Central memory CD8-positive, alpha-beta T cell (primary cell): ENCODE results near the gene SMAD5.

Source experiments
- ATAC-seq: fragments of 150-1000 bp; cut with Tn5 transposase; replicated peaks from 2 replicates; pipeline ENCODE4 v1.10.0; 2022; ENCODE audit warnings: mild to moderate bottlenecking, moderate FRiP score, moderate number of reproducible peaks; ENCODE audit not compliant: poor library complexity, severe bottlenecking; ENCODE audit errors: extremely low read depth
- DNase-seq, 2 donors: peaks; one replicate each; pipeline ENCODE4 v3.0.0; 2021; ENCODE audit warnings: low spot score in 2 of 2
- H3K27ac Mint-ChIP-seq: one replicate; pipeline ENCODE4 v1.8.0; 2022; ENCODE audit warnings: low read depth, mild to moderate bottlenecking, moderate library complexity, mixed read lengths
- H3K27me3 Mint-ChIP-seq: one replicate; pipeline ENCODE4 v1.8.0; 2022; ENCODE audit warnings: mixed read lengths
- H3K36me3 Mint-ChIP-seq: one replicate; pipeline ENCODE4 v1.8.0; 2022; ENCODE audit warnings: mild to moderate bottlenecking, moderate library complexity, mixed read lengths; ENCODE audit not compliant: insufficient read depth
- H3K4me1 Mint-ChIP-seq: one replicate; pipeline ENCODE4 v1.8.0; 2022; ENCODE audit warnings: mixed read lengths
- H3K4me3 Mint-ChIP-seq: one replicate; pipeline ENCODE4 v1.8.0; 2022; ENCODE audit warnings: mild to moderate bottlenecking, moderate library complexity, mixed read lengths
- H3K9me3 Mint-ChIP-seq: one replicate; pipeline ENCODE4 v1.8.0; 2022; ENCODE audit warnings: mixed read lengths

The SMAD5 gene

GRCh38 chr5:136208916-136209315 lies 76.3 kb downstream of the SMAD5 start:
- Mint-ChIP-seq H3K36me3 (peaks cover 2% of the 10 kb centered on the region), H3K27me3 (peaks cover 69% of the 10 kb centered on the region), H3K4me3 (no peak overlapping the region), H3K4me1 (peaks cover 3% of the 10 kb centered on the region), H3K9me3 (no peaks in the 10 kb centered on the region), H3K27ac (no peak overlapping the region)
- DNase-seq = no peak
- no peak for ATAC-seq

- H3K36me3 Mint-ChIP-seq = peaks cover 2% of the 10 kb centered on the region
- ATAC-seq = no peak
- H3K4me1 Mint-ChIP-seq = peaks cover 3% of the 10 kb centered on the region
Measured at GRCh38 chr5:136209346-136209910, 76.8 kb downstream of the SMAD5 start.

GRCh38 chr5:136210259-136210658 lies 77.6 kb downstream of the SMAD5 start:
- Mint-ChIP-seq H3K4me3 (no peak overlapping the region), H3K27ac (no peak overlapping the region), H3K27me3 (peaks cover 71% of the 10 kb centered on the region), H3K4me1 (peaks cover 3% of the 10 kb centered on the region), H3K36me3 (peaks cover 2% of the 10 kb centered on the region), H3K9me3 (no peaks in the 10 kb centered on the region)
- DNase-seq (no peak), ATAC-seq (no peak)

More at GRCh38 chr5:136209346-136209910, 76.8 kb downstream of the SMAD5 start:
- peaks cover 69% of the 10 kb centered on the region for H3K27me3 Mint-ChIP-seq
- no peak overlapping the region for H3K4me3 Mint-ChIP-seq
- H3K27ac Mint-ChIP-seq = no peak overlapping the region
- DNase-seq = no peak
- no peaks in the 10 kb centered on the region for H3K9me3 Mint-ChIP-seq

GRCh38 chr5:136211282-136212040 lies 78.8 kb downstream of the SMAD5 start:
- Mint-ChIP-seq H3K27ac (no peak overlapping the region), H3K27me3 (peaks cover 77% of the 10 kb centered on the region), H3K4me1 (peaks cover 3% of the 10 kb centered on the region), H3K9me3 (no peaks in the 10 kb centered on the region), H3K4me3 (no peak overlapping the region), H3K36me3 (peaks cover 2% of the 10 kb centered on the region)
- no peak for ATAC-seq
- no peak for DNase-seq

DNA sequence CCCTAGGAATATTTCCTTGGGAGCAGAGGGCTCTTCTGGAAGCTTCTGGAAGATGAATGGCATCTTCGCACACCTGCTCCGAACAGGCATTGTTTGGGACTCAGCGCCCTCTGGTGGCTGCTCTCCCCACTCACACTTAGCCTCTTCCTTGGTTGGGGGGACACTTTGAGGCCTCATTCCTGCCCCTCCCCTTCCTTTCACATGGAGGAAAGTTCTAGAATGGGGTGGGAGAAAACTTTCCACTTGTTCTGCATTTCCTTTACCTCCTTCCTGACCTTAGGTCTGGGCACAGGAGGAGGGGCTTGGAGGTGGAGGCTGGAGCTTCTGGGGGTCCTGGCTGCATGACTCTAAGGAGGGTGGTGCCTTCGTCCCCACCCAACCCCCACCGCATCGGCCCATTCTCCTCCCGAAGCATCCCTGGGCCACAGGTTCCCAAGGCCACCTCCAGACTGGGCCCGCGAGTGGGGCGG lies 79.6 kb downstream of the SMAD5 start:
- Mint-ChIP-seq H3K9me3 (no peaks in the 10 kb centered on the region), H3K27ac (no peak overlapping the region), H3K27me3 (peaks cover 79% of the 10 kb centered on the region), H3K36me3 (peaks cover 2% of the 10 kb centered on the region), H3K4me1 (peaks cover 3% of the 10 kb centered on the region), H3K4me3 (no peak overlapping the region)
- ATAC-seq (no peak), DNase-seq (peak in 1 of 2 donors; percentile 29)

DNA sequence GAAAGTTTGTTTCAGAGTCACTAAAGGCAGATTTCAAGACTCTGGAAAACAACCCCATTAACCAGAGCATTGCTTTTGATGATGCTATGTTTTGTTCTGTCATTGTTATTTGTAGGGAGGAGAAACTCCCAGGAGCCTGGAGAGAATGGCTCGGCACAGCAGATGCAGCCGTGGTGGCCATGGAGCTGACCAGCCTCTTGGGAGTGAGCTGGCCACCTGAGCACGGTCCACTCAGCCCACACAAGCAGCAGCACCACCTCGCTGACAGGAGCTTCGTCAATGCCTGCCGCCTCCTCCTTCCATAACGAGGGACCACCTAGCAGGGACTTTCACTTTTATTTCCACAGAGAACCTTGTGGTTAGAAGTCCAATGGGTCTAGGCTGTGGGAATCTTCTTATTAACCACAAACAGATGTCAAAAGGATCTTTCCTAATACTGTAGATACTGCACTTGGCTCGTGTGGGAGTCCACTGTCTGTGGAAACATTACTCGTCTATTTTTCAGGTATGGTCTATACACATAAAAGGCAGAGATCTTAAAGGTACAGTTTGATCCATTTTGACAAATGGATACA lies 81.4 kb downstream of the SMAD5 start:
- peaks cover 3% of the 10 kb centered on the region for H3K4me1 Mint-ChIP-seq
- no peaks in the 10 kb centered on the region for H3K9me3 Mint-ChIP-seq
- peaks cover 66% of the 10 kb centered on the region for H3K27me3 Mint-ChIP-seq
- H3K4me3 Mint-ChIP-seq = no peak overlapping the region
- no peak overlapping the region for H3K27ac Mint-ChIP-seq
- ATAC-seq (no peak), DNase-seq (no peak)
- peaks cover 2% of the 10 kb centered on the region for H3K36me3 Mint-ChIP-seq

GRCh38 chr5:136215812-136216211 lies 83.2 kb downstream of the SMAD5 start:
- no peak overlapping the region for H3K4me3 Mint-ChIP-seq
- H3K27ac Mint-ChIP-seq = no peak overlapping the region
- no peak for DNase-seq
- no peaks in the 10 kb centered on the region for H3K36me3 Mint-ChIP-seq
- no peak for ATAC-seq
- H3K4me1 Mint-ChIP-seq = peaks cover 3% of the 10 kb centered on the region
- H3K9me3 Mint-ChIP-seq = no peaks in the 10 kb centered on the region
- peaks cover 49% of the 10 kb centered on the region for H3K27me3 Mint-ChIP-seq

DNA sequence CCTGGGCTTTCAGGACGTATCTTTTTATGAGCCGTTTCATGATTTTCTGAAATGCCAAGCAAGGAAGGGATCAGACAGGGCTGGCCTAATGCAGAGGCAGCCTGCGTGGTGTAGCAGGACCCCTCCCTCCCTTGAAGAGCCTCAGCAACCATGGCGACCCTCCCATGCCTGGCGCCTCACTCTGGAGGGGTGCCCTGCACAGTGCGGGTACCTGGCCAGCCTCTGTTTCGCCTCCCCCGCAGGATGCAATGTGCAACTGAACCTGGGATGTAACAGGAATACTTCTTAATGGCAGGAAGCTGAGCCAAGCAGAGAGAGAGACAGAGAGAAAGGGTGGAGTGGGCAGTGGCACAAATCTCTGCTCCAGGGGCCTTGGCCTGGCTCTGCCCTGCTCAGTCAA lies 83.6 kb downstream of the SMAD5 start:
- Mint-ChIP-seq H3K9me3 (peaks cover 2% of the 10 kb centered on the region), H3K27ac (no peak overlapping the region), H3K4me3 (no peak overlapping the region), H3K36me3 (no peaks in the 10 kb centered on the region), H3K4me1 (peaks cover 3% of the 10 kb centered on the region), H3K27me3 (peaks cover 48% of the 10 kb centered on the region)
- no peak for ATAC-seq
- DNase-seq = no peak

DNA sequence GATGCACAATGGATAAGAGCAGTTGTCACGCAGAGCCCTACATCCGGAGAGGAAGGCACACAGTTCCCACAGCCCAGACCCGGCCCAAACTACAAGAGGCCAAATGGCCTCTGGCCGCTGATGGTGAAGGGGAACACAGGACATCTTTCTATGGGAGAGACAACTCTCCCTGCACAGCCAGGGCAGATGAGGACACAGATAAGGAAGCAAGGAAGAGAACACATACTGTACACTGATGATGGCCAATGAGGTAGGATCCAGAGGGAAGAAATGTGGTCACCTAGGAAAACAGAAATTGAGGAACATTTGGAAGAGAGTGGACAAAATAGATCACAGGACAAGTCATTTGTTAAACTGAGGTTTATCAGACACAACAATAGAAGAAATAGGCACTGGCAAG lies 88.7 kb downstream of the SMAD5 start:
- Mint-ChIP-seq H3K4me1 (no peaks in the 10 kb centered on the region), H3K27ac (no peak overlapping the region), H3K36me3 (no peaks in the 10 kb centered on the region), H3K9me3 (peaks cover 6% of the 10 kb centered on the region), H3K27me3 (peaks cover 50% of the 10 kb centered on the region), H3K4me3 (no peak overlapping the region)
- DNase-seq = no peak
- no peak for ATAC-seq

- ATAC-seq = no peak
- H3K4me3 Mint-ChIP-seq = no peak overlapping the region
Measured at GRCh38 chr5:136222580-136223235, 90.1 kb downstream of the SMAD5 start.

DNA sequence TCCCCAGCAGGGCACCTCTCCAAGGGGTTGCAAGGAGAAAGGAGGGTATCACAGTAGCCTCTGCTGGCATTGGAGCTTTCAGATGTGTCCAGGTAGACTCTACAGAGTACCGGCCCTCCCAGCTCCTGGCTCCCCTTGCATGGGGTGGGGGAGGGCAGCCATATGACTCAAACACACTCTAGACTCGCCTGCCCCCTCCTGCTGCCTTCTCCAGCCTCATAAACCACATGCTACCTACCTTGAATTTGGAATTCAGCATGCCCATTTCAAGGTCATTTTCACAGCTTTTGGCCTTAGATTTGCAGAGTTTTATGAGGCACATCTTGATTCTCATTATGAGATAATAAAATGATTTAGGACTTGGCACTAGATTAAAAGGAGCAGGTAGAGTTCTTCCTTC lies 93.2 kb downstream of the SMAD5 start:
- Mint-ChIP-seq H3K4me3 (no peak overlapping the region), H3K9me3 (peaks cover 6% of the 10 kb centered on the region), H3K27me3 (peaks cover 85% of the 10 kb centered on the region), H3K4me1 (no peaks in the 10 kb centered on the region), H3K27ac (no peak overlapping the region), H3K36me3 (no peaks in the 10 kb centered on the region)
- DNase-seq (no peak), ATAC-seq (no peak)

More at GRCh38 chr5:136222580-136223235, 90.1 kb downstream of the SMAD5 start:
- peaks cover 54% of the 10 kb centered on the region for H3K27me3 Mint-ChIP-seq
- H3K27ac Mint-ChIP-seq = no peak overlapping the region
- H3K9me3 Mint-ChIP-seq = peaks cover 6% of the 10 kb centered on the region
- no peaks in the 10 kb centered on the region for H3K36me3 Mint-ChIP-seq
- DNase-seq = no peak
- no peaks in the 10 kb centered on the region for H3K4me1 Mint-ChIP-seq

- Mint-ChIP-seq H3K9me3 (peaks cover 2% of the 10 kb centered on the region), H3K4me3 (no peak overlapping the region), H3K4me1 (no peaks in the 10 kb centered on the region), H3K27ac (no peak overlapping the region), H3K36me3 (no peaks in the 10 kb centered on the region), H3K27me3 (peaks cover 84% of the 10 kb centered on the region)
- no peak for DNase-seq
- no peak for ATAC-seq
Measured at GRCh38 chr5:136226401-136226800, 93.8 kb downstream of the SMAD5 start.
